GM21367 (cell line): ENCODE results near the gene POLDIP3.
"Not testable (repeated sequence)": the region's sequence is repeated elsewhere in the genome, so short reads cannot be mapped to it uniquely, and the experiment has no call there.

Experiments
- ATAC-seq: cut with Tn5 transposase; IDR thresholded peaks from one replicate; pipeline ENCODE4 v1.9.1; 2021; ENCODE audit not compliant: unreplicated experiment

Gene POLDIP3

GRCh38 chr22:42620084-42620483 is 5.4 kb upstream of the POLDIP3 start:
- no peak for ATAC-seq

GRCh38 chr22:42619261-42620063 is 4.8 kb upstream of the POLDIP3 start:
- ATAC-seq = no peak

- no peak for ATAC-seq
Observed at GRCh38 chr22:42617155-42617983, 2.7 kb upstream of the POLDIP3 start.

- ATAC-seq = not testable (repeated sequence)
Observed at GRCh38 chr22:42615860-42616175, 1.1 kb upstream of the POLDIP3 start.

GRCh38 chr22:42615092-42615859 is 593 bp upstream of the POLDIP3 start:
- ATAC-seq = peak; percentile 49

GRCh38 chr22:42613872-42614301 is 796 bp downstream of the POLDIP3 start:
- no peak for ATAC-seq

GRCh38 chr22:42612336-42612735 is 2.3 kb downstream of the POLDIP3 start:
- no peak for ATAC-seq

GRCh38 chr22:42611051-42611450 is 3.6 kb downstream of the POLDIP3 start:
- ATAC-seq = no peak

GRCh38 chr22:42610186-42610585 is 4.5 kb downstream of the POLDIP3 start:
- ATAC-seq = no peak

- no peak for ATAC-seq
Observed at GRCh38 chr22:42608823-42609361, 5.8 kb downstream of the POLDIP3 start.

- no peak for ATAC-seq
Observed at GRCh38 chr22:42608136-42608822, 6.4 kb downstream of the POLDIP3 start.

GRCh38 chr22:42607641-42608040 is 7.0 kb downstream of the POLDIP3 start:
- not testable (repeated sequence) for ATAC-seq

GRCh38 chr22:42604403-42604802 is 10.3 kb downstream of the POLDIP3 start:
- no peak for ATAC-seq

GRCh38 chr22:42603427-42603826 is 11.3 kb downstream of the POLDIP3 start:
- ATAC-seq = no peak

GRCh38 chr22:42602470-42602869 is 12.2 kb downstream of the POLDIP3 start:
- no peak for ATAC-seq

GRCh38 chr22:42601879-42602465 is 12.7 kb downstream of the POLDIP3 start:
- no peak for ATAC-seq

- no peak for ATAC-seq
Observed at GRCh38 chr22:42596863-42597530, 17.7 kb downstream of the POLDIP3 start.

- no peak for ATAC-seq
Observed at GRCh38 chr22:42596336-42596735, 18.3 kb downstream of the POLDIP3 start.

- ATAC-seq = no peak
Observed at GRCh38 chr22:42595434-42595833, 19.2 kb downstream of the POLDIP3 start.

- no peak for ATAC-seq
Observed at GRCh38 chr22:42591987-42592386, 22.7 kb downstream of the POLDIP3 start.
